Fibroblast of lung (primary cell): ENCODE results near the gene ZNF423.

ENCODE experiments used
- CTCF ChIP-seq, 2 donors: IDR thresholded peaks in 1 of 2; conservative IDR thresholded peaks in 1 of 2; 1 replicate in 1 of 2; 2 replicates in 1 of 2; pipeline ENCODE4 v1.5.1; 2011 to 2012; ENCODE audit warnings: low read length in 2 of 2, control low read depth in 1 of 2, inconsistent platforms in 1 of 2, low read depth in 1 of 2, mild to moderate bottlenecking in 1 of 2
- EZH2 ChIP-seq: IDR thresholded peaks from 2 replicates; pipeline ENCODE4 v1.5.1; 2012; ENCODE audit warnings: low read length, control low read depth, mild to moderate bottlenecking; ENCODE audit errors: missing control alignments

DNA sequence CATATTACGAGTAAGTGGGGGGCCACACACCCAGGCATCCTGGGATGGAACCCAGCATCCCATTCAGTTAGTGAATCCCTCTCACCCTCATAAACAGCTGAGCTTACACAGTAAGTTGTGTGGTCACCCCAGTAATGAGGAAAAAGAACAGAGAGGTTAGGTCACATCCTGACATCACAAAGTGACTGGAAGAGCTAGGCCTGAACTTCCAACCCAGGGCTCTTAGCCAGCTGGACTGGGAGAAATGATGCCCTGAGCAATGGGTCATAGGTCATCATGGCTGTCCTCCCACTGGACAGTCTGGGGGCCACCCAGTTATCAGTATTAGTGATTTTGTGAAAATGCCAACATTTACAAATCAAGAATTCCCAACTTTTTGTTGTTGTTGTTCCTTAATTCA lies 205.3 kb downstream of the ZNF423 start:
- no peak for TF ChIP-seq EZH2
- no peak for TF ChIP-seq CTCF (conservative IDR thresholded peaks at IDR 0.05 in 1 of 2, IDR thresholded peaks at IDR 0.05 in 1 of 2; ENCODE audit: low read depth in 1 of 2, low read length in 2 of 2)
